ENCODE measurements around the gene KIF18B.

GRCh38 chr17:44908761-44909326 is 38.7 kb downstream of the KIF18B start:
- no peak for TF ChIP-seq CTCF (IDR thresholded peaks at IDR 0.05)
- TF ChIP-seq POLR2AphosphoS5 (IDR thresholded peaks at IDR 0.05): no peak
- no peak for TF ChIP-seq POLR2A (IDR thresholded peaks at IDR 0.05)

All from sigmoid colon (tissue), 4 donors.